Fibroblast of lung (primary cell): ENCODE measurements around the gene KRTAP10-5.

ENCODE experiments used
- CTCF ChIP-seq, 2 donors: IDR thresholded peaks in 1 of 2; conservative IDR thresholded peaks in 1 of 2; 1 replicate in 1 of 2; 2 replicates in 1 of 2; pipeline ENCODE4 v1.5.1; 2011 to 2012; ENCODE audit warnings: low read length in 2 of 2, control low read depth in 1 of 2, inconsistent platforms in 1 of 2, low read depth in 1 of 2, mild to moderate bottlenecking in 1 of 2
- EZH2 ChIP-seq: IDR thresholded peaks from 2 replicates; pipeline ENCODE4 v1.5.1; 2012; ENCODE audit warnings: low read length, control low read depth, mild to moderate bottlenecking; ENCODE audit errors: missing control alignments

DNA sequence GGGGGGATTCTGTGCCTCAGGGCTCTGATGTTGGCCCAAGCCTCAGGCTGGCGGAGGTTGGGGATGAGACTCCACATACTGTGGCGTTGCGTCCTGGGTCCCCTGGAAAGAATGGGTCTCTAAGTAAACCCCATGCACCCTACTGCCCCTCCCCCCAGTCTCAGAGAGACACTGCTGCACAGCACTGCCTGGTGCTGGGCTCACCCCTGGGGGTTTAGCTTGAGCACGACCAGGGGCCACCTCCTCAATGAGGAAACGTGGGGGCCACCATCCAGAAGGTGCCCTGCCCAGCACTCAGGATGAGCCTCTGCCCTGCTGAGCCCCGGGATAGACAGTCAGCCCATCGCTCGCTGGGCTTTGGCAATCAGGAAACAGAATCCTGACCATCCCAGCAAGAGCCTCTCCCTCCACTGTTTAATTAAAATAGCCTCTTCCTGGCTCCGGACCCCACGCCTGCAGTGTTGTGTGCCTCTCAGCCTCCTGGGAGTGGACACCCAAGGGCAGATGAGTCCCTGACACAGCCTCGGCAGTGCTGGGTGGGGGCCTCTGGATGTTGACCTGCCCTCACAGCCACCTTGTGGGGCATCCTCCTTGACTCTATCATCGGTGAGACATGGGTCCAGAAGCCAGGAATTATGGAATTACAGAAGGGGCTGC is 10.4 kb downstream of the KRTAP10-5 start:
- TF ChIP-seq CTCF (conservative IDR thresholded peaks at IDR 0.05 in 1 of 2, IDR thresholded peaks at IDR 0.05 in 1 of 2; ENCODE audit: low read depth in 1 of 2, low read length in 2 of 2) = no peak
- no peak for TF ChIP-seq EZH2
